GM20000 (cell line): ENCODE data around the gene PRR29.
"Not testable (repeated sequence)": the region's sequence is repeated elsewhere in the genome, so short reads cannot be mapped to it uniquely, and the experiment has no call there.

Source experiments
- DNase-seq: peaks from one replicate; pipeline ENCODE4 v3.0.0; 2012; ENCODE audit warnings: low spot score
- CTCF ChIP-seq: IDR thresholded peaks from 2 replicates; pipeline ENCODE4 v1.5.1; 2012; ENCODE audit warnings: mild to moderate bottlenecking, control low read depth; ENCODE audit errors: extremely low read depth, missing control alignments

Gene PRR29

GRCh38 chr17:64009571-64010402 is 11.6 kb downstream of the PRR29 start:
- no peak for TF ChIP-seq CTCF
- DNase-seq, result no peak

- no peak for DNase-seq
- TF ChIP-seq CTCF, result no peak
Observed at GRCh38 chr17:64015447-64015846, 17.3 kb downstream of the PRR29 start.

GRCh38 chr17:64016231-64016784 is 18.2 kb downstream of the PRR29 start:
- no peak for TF ChIP-seq CTCF
- no peak for DNase-seq

- DNase-seq, result no peak
- TF ChIP-seq CTCF, result no peak
Observed at GRCh38 chr17:64016974-64017373, 18.8 kb downstream of the PRR29 start.

GRCh38 chr17:64017381-64017980 is 19.3 kb downstream of the PRR29 start:
- TF ChIP-seq CTCF, result no peak
- DNase-seq, result no peak

- not testable (repeated sequence) for DNase-seq
Observed at GRCh38 chr17:64019551-64019961, 21.4 kb downstream of the PRR29 start.

- DNase-seq, result peak; percentile 69
- TF ChIP-seq CTCF, result no peak
Observed at GRCh38 chr17:64020056-64020766, 22.1 kb downstream of the PRR29 start, which contains the start of gene ICAM2. Gene ICAM2, minus strand, starts transcription at chr17:64020633. Its CDS starts 13,942 bp downstream, at chr17:64006691.
